NCI-H748 (cell line): ENCODE measurements around the gene PPM1H.
"Not testable (repeated sequence)": the region's sequence is repeated elsewhere in the genome, so short reads cannot be mapped to it uniquely, and the experiment has no call there.

Experiments used
- DNase-seq: peaks from one replicate; lab custom pipeline; 2025; ENCODE audit not compliant: unreplicated experiment; lab: John Stamatoyannopoulos, UW

The PPM1H gene

GRCh38 chr12:62693376-62694050 is 241.4 kb downstream of the PPM1H start:
- DNase-seq: no peak

DNA sequence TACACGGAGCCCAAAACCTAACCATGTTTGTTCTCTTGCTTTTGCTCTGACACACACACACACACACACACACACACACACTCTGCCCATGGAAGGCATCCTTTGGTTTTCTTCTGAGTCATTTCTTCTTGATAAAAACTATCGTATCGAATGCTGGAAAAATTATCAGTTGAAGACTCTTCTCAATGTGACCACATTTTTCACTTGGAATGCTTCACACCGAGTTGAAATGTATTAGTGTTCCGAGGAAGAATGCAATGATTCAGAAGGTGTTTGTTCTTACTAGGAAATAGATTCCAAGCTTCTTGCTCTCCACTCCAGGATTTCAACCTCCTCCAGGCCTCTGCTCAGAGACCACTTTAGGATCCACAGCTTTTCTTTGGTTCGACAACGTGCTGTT is 242.1 kb downstream of the PPM1H start:
- no peak for DNase-seq

DNA sequence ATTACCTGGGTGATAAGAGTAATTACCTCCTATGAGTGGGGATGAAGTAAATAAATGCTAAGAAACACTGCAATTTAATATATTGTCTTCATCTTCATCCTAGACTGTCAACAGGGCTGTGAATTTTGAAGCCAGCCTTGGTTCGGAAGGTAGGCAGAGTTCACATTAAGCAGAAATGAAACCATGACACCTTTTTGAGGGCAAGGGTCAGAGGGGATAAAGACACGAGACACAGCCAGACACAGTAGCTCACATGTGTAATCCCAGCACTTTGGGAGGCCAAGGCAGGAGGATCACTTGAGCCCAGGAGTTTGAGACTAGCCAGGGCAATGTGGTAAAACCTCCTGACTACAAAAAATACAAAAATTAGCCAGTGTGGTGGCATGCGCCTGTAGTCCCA is 243.6 kb downstream of the PPM1H start:
- DNase-seq: no peak

GRCh38 chr12:62689042-62689839 is 245.7 kb downstream of the PPM1H start:
- no peak for DNase-seq

GRCh38 chr12:62686938-62687337 is 248.0 kb downstream of the PPM1H start:
- DNase-seq: no peak

DNA sequence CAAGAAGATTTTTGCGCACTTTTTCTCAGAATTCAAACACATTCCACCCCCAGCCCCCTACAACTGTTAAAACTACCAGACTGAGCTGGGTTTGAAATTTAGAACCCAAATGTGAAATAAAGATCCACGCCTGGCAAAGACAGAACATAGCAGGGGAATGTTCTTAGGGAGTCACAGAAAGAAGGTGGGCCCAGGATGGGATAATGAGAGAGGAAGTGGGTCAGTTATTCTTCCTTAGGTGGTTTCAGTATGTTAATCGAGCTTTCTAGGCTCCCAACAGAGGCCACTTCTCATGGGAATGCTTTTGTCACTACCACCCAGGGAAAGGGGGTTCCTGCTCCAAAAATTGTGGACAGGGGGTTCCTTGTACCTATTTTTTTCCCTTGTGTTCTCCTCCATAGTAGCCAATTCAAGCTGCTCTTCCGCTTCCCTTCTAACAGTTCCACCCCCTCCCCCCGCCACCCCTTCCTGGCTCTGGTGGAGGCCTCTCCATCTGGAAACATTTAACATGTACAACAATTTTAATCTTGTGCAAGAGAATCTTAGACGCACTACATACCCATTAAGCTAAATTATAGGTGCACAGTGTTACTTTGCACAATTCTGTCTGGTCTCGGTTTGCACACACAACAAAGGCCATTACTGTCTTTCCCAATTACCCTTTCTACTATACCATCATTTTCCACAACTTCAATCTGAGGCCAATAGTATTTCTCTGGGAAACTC is 250.2 kb downstream of the PPM1H start:
- no peak for DNase-seq

DNA sequence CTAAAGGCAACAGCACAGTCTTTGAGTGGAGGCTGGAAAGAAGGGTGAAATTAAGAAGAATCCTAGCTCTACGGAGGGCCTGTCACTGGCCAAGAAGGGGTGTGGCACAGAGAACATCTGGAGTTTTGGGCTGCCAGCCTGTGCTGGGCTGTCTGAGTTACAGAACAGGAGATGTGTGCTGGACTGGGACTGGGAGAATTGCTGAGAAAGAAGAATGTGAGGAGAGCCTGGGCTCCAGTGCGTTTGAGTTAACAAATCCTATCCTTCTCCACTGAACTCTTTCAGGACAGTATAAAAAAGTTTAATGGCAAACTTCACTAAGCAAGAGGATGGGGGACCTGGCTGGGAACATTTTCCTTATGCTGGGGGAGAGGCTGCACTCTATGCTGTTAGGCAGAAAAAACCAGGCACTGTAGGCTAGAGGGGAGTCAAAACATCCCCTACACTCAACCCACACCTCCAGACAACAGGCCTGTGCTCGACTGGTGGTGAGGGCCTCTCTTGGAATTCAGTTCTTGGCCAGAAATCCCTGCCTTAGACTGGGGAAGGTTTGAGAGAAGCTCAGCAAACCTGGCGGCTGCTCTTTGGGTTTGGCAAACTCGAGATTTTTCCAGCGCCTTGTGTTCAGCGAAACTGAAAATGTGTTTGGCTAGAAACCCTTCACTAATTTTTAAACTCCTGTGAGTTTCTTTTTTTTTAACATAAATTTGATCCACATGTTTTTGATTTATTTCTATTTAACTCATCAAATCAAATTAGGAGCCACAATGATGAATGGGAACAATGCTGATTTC is 251.0 kb downstream of the PPM1H start:
- no peak for DNase-seq

- DNase-seq: no peak
These were observed 253.6 kb downstream of the PPM1H start for GRCh38 chr12:62681306-62681705.

DNA sequence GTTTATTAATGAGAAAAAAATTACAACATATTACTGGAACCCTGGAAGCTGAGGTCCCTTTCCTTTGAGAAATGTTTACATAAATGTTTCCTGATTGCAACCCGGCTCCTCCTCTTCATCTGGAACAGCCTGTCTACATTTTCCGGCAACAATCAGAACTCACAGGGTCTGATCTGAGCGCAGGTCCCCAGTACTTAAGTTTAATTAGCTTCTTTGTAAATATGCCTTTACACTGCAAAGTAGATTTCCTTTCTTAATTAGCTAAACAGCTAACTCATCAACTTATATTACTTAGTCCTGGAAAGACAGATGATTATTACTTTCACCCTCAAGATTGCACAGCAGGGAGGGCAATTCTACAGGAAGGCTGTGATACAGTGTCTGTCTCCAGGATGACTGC is 255.3 kb downstream of the PPM1H start:
- no peak for DNase-seq

DNA sequence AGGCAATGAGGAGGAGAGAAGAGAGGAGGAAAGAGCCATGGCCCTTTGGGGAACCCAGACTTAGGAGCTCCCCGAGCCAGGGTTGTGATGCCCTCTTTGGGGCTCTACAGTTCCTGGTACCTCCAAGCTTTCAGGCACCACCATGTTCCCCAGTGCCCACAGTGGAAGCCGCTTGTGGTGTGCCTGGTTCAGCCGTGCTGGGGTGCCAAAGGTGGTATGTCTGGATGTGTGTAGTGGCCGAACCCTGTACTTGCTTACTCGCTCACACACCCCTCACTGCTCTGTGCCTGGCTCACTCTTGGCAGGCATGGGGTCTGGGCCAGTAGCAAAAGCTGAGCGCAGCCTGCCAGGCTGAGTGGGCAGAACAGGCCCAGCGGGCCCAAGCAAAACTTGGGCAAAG is 257.6 kb downstream of the PPM1H start:
- no peak for DNase-seq

DNA sequence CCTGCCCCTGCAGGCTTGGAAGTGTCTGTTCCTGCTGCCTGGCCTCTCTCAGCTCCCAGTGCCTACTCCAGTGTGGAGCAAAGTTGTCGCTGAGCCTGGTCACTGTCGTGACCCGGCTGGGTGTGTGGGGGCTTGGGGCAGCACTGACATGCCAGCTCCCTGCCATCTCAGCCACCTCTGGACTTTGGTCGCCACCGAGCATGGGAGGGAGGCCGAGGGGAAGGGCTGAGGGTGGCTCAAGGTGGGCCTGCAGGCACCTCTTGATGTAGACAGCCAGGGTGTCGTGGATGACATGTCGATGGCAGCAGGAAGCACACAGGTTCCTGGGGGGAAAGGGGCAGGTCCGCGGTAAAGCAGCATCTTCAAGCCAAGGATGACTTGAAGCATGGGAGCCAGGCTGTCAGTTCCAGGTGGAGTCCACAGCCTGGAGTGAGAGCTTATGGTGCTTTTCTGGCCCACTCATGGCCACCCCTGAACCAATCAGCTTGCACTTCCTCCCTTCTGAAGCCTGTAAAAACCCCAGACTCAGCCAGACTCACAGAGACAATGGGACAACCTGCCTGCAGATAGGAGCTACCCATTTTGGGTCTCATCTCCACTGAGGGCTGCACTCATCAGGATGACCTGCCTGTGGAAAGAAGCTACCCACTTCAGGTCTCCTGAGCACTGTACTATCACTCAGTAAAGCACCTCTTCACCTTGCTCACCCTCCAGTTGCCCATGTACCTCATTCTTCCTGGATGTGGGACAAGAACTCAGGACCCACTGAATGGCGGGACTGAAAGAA is 258.2 kb downstream of the PPM1H start:
- no peak for DNase-seq

DNA sequence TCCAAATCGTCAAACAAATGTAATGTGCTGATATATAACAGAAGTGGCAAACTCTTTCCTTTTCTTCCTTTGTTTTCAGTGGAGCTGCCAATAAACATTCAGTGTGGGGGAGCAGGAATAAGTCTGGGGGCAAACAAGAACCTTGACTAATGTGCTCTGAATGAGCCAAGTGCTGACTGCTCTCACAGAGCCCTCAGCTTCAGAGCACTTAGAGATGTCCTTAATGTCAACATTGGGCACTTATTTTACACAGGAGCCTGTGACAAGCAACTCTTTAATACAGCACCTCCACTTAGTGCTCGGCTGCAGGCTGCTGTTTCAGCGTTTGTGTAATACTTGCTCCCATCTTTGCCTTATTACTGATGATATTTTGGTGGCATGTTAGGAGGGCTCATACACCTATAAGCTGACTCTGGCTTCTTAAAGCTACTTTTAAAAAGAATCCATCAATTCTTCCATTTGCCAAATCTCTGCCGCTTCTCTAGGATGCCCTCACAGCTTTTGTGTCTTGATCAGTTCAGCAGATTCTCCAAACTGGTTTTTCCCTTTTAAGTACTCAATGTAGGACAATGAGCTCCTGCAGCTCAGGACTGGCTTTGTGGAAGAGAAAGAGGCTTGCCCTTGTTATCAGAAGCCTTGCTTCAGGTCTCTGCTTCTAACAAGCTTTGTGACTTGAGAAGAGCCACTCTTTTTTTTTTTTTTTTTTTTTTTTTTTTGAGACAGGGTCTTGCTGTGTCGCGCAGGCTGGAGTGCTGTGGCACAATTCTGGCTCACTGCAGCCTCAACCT is 261.7 kb downstream of the PPM1H start:
- DNase-seq: no peak

DNA sequence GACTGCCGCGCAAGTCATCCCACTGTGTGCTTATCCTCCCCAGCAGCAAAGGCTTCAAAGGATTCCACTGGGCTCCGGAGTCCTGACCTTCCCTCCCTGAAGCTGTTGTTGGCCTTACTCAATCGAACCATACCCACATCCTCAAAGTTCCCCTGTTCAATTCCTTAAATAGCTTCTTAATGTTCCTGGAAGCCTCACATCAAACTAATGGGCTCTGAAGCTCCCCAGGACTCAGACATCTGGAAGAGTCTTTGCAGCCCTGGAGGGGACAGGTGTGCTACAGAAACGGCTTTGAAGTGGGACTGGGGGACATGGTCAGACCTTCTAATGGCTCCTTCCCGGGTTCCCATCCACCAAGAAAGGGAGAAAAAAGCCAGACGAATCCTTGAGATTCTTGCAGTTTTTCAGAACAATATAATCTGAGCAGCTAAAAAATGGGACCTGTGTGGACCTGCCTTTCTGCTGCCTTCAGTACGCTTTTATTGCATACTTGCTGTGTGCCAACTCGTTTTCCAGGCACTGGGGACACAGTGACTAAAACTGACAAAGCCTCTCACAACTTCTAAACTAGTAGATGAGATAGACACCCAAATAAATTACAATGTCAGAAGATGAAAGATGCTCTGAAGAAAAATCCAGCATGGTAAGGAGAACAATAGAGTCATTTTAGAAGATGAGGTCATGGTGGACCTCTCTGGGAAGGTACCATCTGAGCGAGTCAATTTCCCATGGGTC is 263.8 kb downstream of the PPM1H start:
- no peak for DNase-seq

DNA sequence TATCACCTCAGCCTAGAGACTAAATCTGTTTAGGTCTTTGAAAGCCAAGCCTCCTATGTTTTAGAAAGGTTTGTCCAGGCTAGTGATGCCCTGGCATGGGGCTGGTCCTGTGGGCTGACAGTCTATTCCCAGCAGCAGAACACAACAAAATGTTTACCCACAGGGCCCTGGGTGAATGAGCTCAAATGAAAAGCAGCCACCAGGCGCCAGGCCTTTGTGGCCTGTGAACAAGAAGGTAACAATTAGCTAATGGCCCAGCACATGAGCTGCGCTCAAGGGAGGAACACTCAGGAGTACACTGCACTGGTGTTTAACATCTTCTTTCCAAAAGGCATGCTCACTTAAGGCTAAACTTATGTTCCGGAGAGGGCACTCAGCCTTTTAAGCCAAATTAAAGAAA is 266.2 kb downstream of the PPM1H start:
- peak; percentile 6 for DNase-seq

DNA sequence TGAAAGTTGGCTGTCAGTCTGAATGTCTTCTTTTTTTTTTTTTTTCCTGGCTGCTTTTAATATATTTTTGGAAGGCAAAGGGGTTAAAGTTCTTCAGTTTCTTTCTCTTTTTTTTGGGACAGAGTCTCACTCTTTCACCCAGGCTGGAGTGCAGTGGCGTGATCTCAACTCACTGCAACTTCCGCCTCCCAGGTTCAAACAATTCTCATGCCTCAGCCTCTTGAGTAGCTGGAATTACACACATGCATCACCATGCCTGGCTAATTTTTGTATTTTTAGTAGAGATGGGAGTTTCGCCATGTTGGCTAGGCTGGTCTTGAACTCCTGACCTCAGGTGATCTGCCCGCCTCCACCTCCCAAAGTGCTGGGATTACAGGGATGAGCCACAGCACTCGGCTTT is 270.0 kb downstream of the PPM1H start:
- DNase-seq: not testable (repeated sequence)

- DNase-seq: no peak
These were observed 274.2 kb downstream of the PPM1H start for GRCh38 chr12:62660756-62661155.

GRCh38 chr12:62659453-62660295 is 275.3 kb downstream of the PPM1H start:
- DNase-seq: peak; percentile 43

DNA sequence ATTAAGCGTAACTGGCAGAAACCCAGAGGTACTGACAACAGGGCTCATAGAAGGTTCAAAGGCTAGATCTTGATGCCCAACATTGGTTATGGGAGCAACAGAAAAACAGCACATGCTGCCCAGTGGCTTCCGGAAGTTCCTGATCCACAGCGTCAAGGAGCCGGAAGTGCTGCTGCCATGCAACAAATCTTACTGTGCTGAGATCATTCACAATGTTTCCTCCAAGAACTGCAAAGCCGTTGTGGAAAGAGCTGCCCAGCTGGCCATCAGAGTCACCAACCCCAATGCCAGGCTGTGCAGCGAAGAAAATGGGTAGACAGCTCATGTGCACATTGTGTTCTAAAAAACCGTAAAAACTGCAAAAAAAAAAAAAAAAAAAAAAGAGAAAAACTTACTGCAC is 276.0 kb downstream of the PPM1H start:
- no peak for DNase-seq
